Liver (tissue), 3 donors: ENCODE data around the gene TBC1D4.

Experiments
- TAF1 ChIP-seq: conservative IDR thresholded peaks from 2 replicates; pipeline ENCODE4 v1.6.1; 2016; ENCODE audit warnings: antibody characterized with exemption, mild to moderate bottlenecking
- YY1 ChIP-seq: IDR thresholded peaks from 2 replicates; pipeline ENCODE4 v1.6.1; 2016; ENCODE audit warnings: antibody characterized with exemption, mild to moderate bottlenecking
- TF ChIP-seq, protein P1 (sequence below): fragments of 150-350 bp; IDR thresholded peaks from 2 replicates; pipeline ENCODE4 v1.5.1; 2017; ENCODE audit warnings: improper control_type of control experiment, low read depth, low read length; ENCODE audit not compliant: missing input control
- donor health status: healthy.
- donor health status: healthy.

DNA sequence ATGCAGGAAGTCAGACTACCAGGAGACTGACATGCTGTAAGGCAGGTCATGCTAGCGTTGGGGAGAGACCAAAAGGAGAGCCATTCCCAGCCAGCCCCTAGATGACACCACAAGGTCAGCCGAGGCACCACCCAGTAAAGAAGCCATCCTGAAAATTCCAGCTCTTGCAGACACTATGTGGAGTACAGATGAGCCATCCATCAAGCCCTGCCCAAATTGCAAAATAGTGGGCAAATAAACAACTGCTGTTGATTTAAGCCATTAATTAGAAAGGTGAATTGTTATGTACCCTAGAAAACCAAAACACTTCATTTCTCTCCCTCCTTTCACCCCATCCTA, 82.1 kb downstream of the TBC1D4 start:
- TF ChIP-seq TAF1 (no peak), YY1 (no peak)
- TF ChIP-seq, protein P1, sequence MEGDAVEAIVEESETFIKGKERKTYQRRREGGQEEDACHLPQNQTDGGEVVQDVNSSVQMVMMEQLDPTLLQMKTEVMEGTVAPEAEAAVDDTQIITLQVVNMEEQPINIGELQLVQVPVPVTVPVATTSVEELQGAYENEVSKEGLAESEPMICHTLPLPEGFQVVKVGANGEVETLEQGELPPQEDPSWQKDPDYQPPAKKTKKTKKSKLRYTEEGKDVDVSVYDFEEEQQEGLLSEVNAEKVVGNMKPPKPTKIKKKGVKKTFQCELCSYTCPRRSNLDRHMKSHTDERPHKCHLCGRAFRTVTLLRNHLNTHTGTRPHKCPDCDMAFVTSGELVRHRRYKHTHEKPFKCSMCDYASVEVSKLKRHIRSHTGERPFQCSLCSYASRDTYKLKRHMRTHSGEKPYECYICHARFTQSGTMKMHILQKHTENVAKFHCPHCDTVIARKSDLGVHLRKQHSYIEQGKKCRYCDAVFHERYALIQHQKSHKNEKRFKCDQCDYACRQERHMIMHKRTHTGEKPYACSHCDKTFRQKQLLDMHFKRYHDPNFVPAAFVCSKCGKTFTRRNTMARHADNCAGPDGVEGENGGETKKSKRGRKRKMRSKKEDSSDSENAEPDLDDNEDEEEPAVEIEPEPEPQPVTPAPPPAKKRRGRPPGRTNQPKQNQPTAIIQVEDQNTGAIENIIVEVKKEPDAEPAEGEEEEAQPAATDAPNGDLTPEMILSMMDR: no peak
